ENCODE results near the gene SLC7A8. TPM values are rescaled to one million over a fixed set of nuclear protein-coding genes. Genes with fewer than 3 reads are reported as not detected.

The SLC7A8 gene
- total RNA-seq, 2 donors from 2014 or later: 11.9 to 23.7 TPM

GRCh38 chr14:23141706-23142444, 41.6 kb downstream of the SLC7A8 start:
- peaks cover 18% of the 10 kb centered on the region for H3K36me3 ChIP-seq
- no peak for TF ChIP-seq CTCF (IDR thresholded peaks at IDR 0.05)
- H3K27ac ChIP-seq: peak overlapping the region; percentile 61 to 87
- H3K9me3 ChIP-seq: no peaks in the 10 kb centered on the region
- H3K4me3 ChIP-seq: no peak overlapping the region
- H3K27me3 ChIP-seq: no peaks in the 10 kb centered on the region
- peaks cover 0 to 46% of the 10 kb centered on the region in 2 donors for H3K4me1 ChIP-seq
- DNase-seq (ENCODE audit: low spot score): peak; percentile 78

- H3K4me1 ChIP-seq: peaks cover 0 to 44% of the 10 kb centered on the region in 2 donors
- H3K4me3 ChIP-seq: no peak overlapping the region
- DNase-seq (ENCODE audit: low spot score): no peak
- TF ChIP-seq CTCF (IDR thresholded peaks at IDR 0.05): no peak
- no peak overlapping the region for H3K27ac ChIP-seq
- no peaks in the 10 kb centered on the region for H3K27me3 ChIP-seq
- H3K36me3 ChIP-seq: peaks cover 18% of the 10 kb centered on the region
- H3K9me3 ChIP-seq: no peaks in the 10 kb centered on the region
Observed at GRCh38 chr14:23140371-23140770, 43.1 kb downstream of the SLC7A8 start.

- Histone ChIP-seq H3K36me3 (peaks cover 18% of the 10 kb centered on the region), H3K9me3 (no peaks in the 10 kb centered on the region), H3K4me1 (peaks cover 0 to 44% of the 10 kb centered on the region in 2 donors), H3K27ac (no peak overlapping the region), H3K27me3 (no peaks in the 10 kb centered on the region), H3K4me3 (no peak overlapping the region)
- DNase-seq (ENCODE audit: low spot score): no peak
- TF ChIP-seq CTCF (IDR thresholded peaks at IDR 0.05): no peak
Observed at GRCh38 chr14:23139874-23140273, 43.6 kb downstream of the SLC7A8 start.

GRCh38 chr14:23137813-23138535, 45.5 kb downstream of the SLC7A8 start:
- H3K9me3 ChIP-seq: no peaks in the 10 kb centered on the region
- TF ChIP-seq CTCF (IDR thresholded peaks at IDR 0.05): no peak
- no peak overlapping the region for H3K4me3 ChIP-seq
- H3K4me1 ChIP-seq: peaks cover 0 to 39% of the 10 kb centered on the region in 2 donors
- H3K36me3 ChIP-seq: peaks cover 18% of the 10 kb centered on the region
- peak overlapping the region; percentile 48 to 68 for H3K27ac ChIP-seq
- H3K27me3 ChIP-seq: no peaks in the 10 kb centered on the region
- no peak for DNase-seq (ENCODE audit: low spot score)

- Histone ChIP-seq H3K36me3 (peaks cover 18% of the 10 kb centered on the region), H3K9me3 (no peaks in the 10 kb centered on the region), H3K4me1 (peaks cover 0 to 32% of the 10 kb centered on the region in 2 donors), H3K4me3 (no peak overlapping the region), H3K27ac (peak overlapping the region; percentile 48 to 68), H3K27me3 (no peaks in the 10 kb centered on the region)
- DNase-seq (ENCODE audit: low spot score): no peak
- TF ChIP-seq CTCF (IDR thresholded peaks at IDR 0.05): no peak
Observed at GRCh38 chr14:23137192-23137812, 46.2 kb downstream of the SLC7A8 start.

Data from right atrium auricular region (tissue), 2 donors.